GM23248 (cell line): ENCODE data around the gene STYK1.

Experiments
- EZH2 ChIP-seq: fragments of 200-600 bp; sonication (generic); IDR thresholded peaks from 2 replicates; pipeline ENCODE4 v1.6.1; 2018; ENCODE audit warnings: antibody characterized with exemption, mild to moderate bottlenecking; ENCODE audit not compliant: insufficient read depth, poor library complexity, severe bottlenecking
- EZH2phosphoT487 ChIP-seq: fragments of 200-600 bp; sonication (generic); IDR thresholded peaks from 2 replicates; pipeline ENCODE4 v1.6.1; 2018; ENCODE audit warnings: antibody characterized with exemption, moderate library complexity, mild to moderate bottlenecking, low read depth; ENCODE audit not compliant: insufficient read depth

GRCh38 chr12:10614056-10614370 is 59.8 kb downstream of the STYK1 start:
- TF ChIP-seq EZH2 (no peak), EZH2phosphoT487 (no peak)
